ENCODE data around the gene KRTAP10-5.
A peak's percentile ranks its signal among the peaks of the same experiment; 100 is the strongest.

KRTAP10-5 gene

GRCh38 chr21:44531606-44532564, 48.5 kb downstream of the KRTAP10-5 start:
- TF ChIP-seq, protein P1, sequence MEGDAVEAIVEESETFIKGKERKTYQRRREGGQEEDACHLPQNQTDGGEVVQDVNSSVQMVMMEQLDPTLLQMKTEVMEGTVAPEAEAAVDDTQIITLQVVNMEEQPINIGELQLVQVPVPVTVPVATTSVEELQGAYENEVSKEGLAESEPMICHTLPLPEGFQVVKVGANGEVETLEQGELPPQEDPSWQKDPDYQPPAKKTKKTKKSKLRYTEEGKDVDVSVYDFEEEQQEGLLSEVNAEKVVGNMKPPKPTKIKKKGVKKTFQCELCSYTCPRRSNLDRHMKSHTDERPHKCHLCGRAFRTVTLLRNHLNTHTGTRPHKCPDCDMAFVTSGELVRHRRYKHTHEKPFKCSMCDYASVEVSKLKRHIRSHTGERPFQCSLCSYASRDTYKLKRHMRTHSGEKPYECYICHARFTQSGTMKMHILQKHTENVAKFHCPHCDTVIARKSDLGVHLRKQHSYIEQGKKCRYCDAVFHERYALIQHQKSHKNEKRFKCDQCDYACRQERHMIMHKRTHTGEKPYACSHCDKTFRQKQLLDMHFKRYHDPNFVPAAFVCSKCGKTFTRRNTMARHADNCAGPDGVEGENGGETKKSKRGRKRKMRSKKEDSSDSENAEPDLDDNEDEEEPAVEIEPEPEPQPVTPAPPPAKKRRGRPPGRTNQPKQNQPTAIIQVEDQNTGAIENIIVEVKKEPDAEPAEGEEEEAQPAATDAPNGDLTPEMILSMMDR (IDR thresholded peaks at IDR 0.05; ENCODE audit: borderline replicate concordance, control extremely low read depth, extremely low read depth, insufficient read depth, missing control alignments), result no peak
- DNase-seq (ENCODE audit: low spot score), result peak; percentile 18
- in situ Hi-C loops (cut with MboI; ENCODE audit: low sequenced_read_pairs, unreplicated experiment), result no loop called here

DNA sequence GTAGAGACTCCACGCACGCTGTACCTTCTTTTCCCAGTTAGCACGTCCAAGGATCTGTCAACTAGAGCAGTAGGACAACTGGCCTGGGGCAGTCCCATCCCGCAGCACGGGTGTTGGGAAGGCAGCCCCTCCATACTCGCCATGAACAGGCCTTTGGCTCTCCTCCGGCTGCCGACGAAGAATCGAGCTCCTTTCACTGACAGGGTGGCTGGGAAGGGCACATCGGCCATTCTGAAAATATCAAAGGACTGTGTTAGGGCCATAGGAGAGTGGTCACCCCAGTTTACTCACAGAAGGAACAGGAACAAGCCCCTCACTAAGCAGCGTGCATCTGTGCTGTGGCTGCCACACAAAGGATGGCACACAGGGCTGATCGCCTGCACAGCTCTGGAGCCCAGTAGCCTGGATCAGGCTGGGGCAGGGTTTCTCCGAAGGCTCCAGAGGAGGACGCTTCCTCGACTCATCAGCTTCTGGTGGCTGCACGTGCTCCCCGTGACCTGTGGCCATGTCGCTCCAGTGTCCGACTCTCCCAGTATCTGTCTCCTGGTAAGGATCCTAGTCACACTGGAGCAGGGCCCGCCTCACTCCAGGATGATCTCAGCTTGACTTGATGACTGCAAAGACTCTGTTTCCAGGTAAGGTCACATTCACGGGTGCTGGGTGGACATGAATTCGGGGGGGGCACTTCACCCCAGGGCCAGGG, 49.4 kb downstream of the KRTAP10-5 start:
- DNase-seq (ENCODE audit: low spot score), result no peak
- TF ChIP-seq, protein P1 (IDR thresholded peaks at IDR 0.05; ENCODE audit: borderline replicate concordance, control extremely low read depth, extremely low read depth, insufficient read depth, missing control alignments), result no peak
- in situ Hi-C loops (cut with MboI; ENCODE audit: low sequenced_read_pairs, unreplicated experiment), result no loop called here

- DNase-seq (ENCODE audit: low spot score), result peak; percentile 18
- in situ Hi-C loops (cut with MboI; ENCODE audit: low sequenced_read_pairs, unreplicated experiment), result no loop called here
- TF ChIP-seq, protein P1 (IDR thresholded peaks at IDR 0.05; ENCODE audit: borderline replicate concordance, control extremely low read depth, extremely low read depth, insufficient read depth, missing control alignments), result no peak
Measured at GRCh38 chr21:44530221-44530902, 50.0 kb downstream of the KRTAP10-5 start.

DNA sequence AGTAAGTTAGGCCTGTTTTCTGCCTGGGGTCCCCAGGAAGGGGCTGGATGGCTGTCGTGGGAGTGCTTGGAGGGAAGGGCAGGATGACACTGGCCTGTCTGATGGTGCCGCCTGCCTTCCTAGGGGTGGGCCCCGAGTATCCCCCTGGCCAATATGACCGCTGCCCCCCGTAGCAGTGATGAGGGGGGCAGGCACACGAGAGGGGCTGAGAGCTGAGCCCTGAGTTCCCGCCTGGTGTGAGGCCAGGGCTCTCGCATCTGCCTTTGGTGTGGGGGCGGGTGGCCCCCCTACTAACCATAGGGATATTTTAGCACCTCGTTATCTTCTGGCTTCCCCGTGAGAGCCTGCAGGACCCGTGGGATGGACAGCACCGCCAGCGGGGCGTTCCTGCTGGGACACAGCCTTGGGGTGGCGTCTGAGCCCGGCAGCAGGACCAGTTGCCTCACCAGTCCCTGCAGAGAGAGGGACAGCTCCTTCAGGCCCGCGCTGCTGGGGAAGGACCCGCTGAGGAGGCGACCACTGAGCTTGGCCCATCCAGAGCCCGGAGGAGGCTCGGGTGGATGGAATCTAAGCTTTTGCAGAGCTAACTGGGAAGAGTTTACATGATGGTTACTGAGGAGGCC, 50.8 kb downstream of the KRTAP10-5 start:
- DNase-seq (ENCODE audit: low spot score), result peak; percentile 35
- in situ Hi-C loops (cut with MboI; ENCODE audit: low sequenced_read_pairs, unreplicated experiment), result no loop called here
- TF ChIP-seq, protein P1 (IDR thresholded peaks at IDR 0.05; ENCODE audit: borderline replicate concordance, control extremely low read depth, extremely low read depth, insufficient read depth, missing control alignments), result no peak

Measured in GM13976 (cell line).